Transverse colon (tissue), 4 donors: ENCODE results near the gene SIAE. TPM values are rescaled to one million over a fixed set of nuclear protein-coding genes. Genes with fewer than 3 reads are reported as not detected.

Experiments used
- DNase-seq: peaks from one replicate; pipeline ENCODE4 v3.0.0-alpha.2; 2019
- H3K27ac ChIP-seq, 4 donors: fragments of 200-600 bp; sonication (generic); 2 replicates each; pipeline ENCODE4 v1.5.1; 2016 to 2018; ENCODE audit warnings: inconsistent platforms in 4 of 4
- H3K27me3 ChIP-seq: fragments of 200-600 bp; sonication (generic); 2 replicates; pipeline ENCODE4 v1.5.1; 2017; ENCODE audit warnings: inconsistent platforms
- H3K36me3 ChIP-seq, 4 donors: fragments of 200-600 bp; sonication (generic); 2 replicates each; pipeline ENCODE4 v1.5.1; 2017 to 2019; ENCODE audit warnings: inconsistent platforms in 4 of 4
- H3K4me1 ChIP-seq, 4 donors: fragments of 200-600 bp; sonication (generic); 2 replicates each; pipeline ENCODE4 v1.5.1; 2017 to 2020; ENCODE audit warnings: inconsistent platforms in 4 of 4
- H3K4me3 ChIP-seq, 4 donors: fragments of 200-600 bp; sonication (generic); 1 replicate in 1 of 4; 2 replicates in 3 of 4; pipeline versions ENCODE4 v1.5.1 to v1.6.1; 2017 to 2019; ENCODE audit warnings: inconsistent platforms in 4 of 4
- H3K9me3 ChIP-seq, 2 donors: fragments of 200-600 bp; sonication (generic); 2 replicates each; pipeline ENCODE4 v1.5.1; 2017 to 2019; ENCODE audit warnings: inconsistent platforms in 2 of 2
- CTCF ChIP-seq, 5 experiments: fragments of 200-600 bp in 3 of 5; fragments of 450-650 bp in 2 of 5; sonication (generic) in 3 of 5; IDR thresholded peaks; 1 replicate in 2 of 5; 2 replicates in 3 of 5; pipeline ENCODE4 v1.5.1; 2016 to 2017; ENCODE audit warnings: antibody characterized with exemption in 5 of 5, inconsistent platforms in 3 of 5, mild to moderate bottlenecking in 2 of 5, moderate library complexity in 1 of 5
- EP300 ChIP-seq: sonication (generic); formaldehyde crosslinking; IDR thresholded peaks from one replicate; pipeline ENCODE4 v1.6.1; 2017; ENCODE audit warnings: antibody characterized with exemption, low read depth
- POLR2A ChIP-seq: fragments of 450-650 bp; IDR thresholded peaks from one replicate; pipeline ENCODE4 v1.6.1; 2016; ENCODE audit warnings: antibody characterized with exemption, mild to moderate bottlenecking, moderate library complexity
- POLR2AphosphoS5 ChIP-seq, 3 donors: sonication (generic); formaldehyde crosslinking; IDR thresholded peaks; one replicate each; pipeline ENCODE4 v1.6.1; 2016; ENCODE audit warnings: antibody characterized with exemption in 3 of 3
- WGBS, 2 donors: methylation state at CpG; one replicate each; pipeline ENCODE4 v1.1.5; 2018; ENCODE audit warnings: low coverage in 1 of 2; 5-methylcytosine and 5-hydroxymethylcytosine counted together
- in situ Hi-C, 4 donors: fragments of 200-750 bp; cut with MboI; loops; one replicate each; pipeline versions ENCODE4 v1.15.0 to v1.15.1; 2017; ENCODE audit warnings: low sequenced_read_pairs in 3 of 4, low pct_ligation_motif_present in 1 of 4, low pct_unique_long_range_greater_than_20kb in 1 of 4
- intact Hi-C: fragments of 100-400 bp; cut with DNase I; formaldehyde crosslinking; loops from one replicate; pipeline ENCODE4 v1.15.1; 2023; ENCODE audit warnings: low total_unique reads
- total RNA-seq, 4 donors: library from RNA; depleted of rRNA; stranded (reverse); fragments of >200 nt; gene quantifications; one replicate each; pipeline ENCODE4 v1.1.0, GENCODE V29; 2016

Gene SIAE
- total RNA-seq, 4 donors from 2014 or later: 38.4 to 183 (median 81.2) TPM

DNA sequence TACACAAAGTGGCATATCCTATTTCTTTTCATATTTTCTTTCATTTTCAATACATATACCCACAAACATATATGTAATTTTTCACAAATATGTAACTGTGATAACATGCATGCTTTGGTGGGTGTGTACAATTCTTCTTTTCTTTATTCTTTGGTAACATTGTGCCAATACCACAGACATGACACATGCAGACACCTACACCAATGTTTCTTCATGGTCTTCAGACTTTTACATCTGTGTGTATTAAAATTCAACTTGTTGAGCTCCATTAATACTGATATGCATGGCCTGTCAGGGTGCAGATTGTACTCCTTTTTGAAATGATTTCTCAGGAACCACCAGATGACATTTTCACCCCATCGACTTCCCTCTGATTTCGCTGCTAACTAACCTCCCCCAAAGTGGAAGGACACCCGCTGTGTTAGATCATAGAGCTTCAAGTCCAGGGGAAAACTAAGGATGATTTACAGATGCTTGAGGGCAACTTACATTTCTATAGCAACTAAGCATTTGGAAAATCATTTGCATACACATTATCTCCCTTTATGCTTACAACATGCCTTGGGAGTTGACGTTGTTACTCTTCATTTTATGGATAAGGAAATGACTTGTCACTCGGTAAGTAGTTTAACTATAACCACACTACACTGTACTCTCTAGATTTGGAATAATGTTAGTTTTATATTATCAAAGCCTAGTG lies 72.8 kb downstream of the SIAE start:
- Histone ChIP-seq H3K27me3 (peaks cover 5% of the 10 kb centered on the region), H3K27ac (no peak overlapping the region), H3K4me1 (no peaks in the 10 kb centered on the region), H3K36me3 (no peaks in the 10 kb centered on the region), H3K9me3 (no peaks in the 10 kb centered on the region), H3K4me3 (no peak overlapping the region)
- WGBS, 2 donors: 56 to 63% methylated on average over 4 to 5 of the region's 5 CpGs
- TF ChIP-seq POLR2A: no peak
- no peak for TF ChIP-seq EP300
- no peak for TF ChIP-seq CTCF (IDR thresholded peaks at IDR 0.05)
- no peak for TF ChIP-seq POLR2AphosphoS5 (IDR thresholded peaks at IDR 0.05)
- intact Hi-C loops: no loop called here
- in situ Hi-C loops: no loop called here
- no peak for DNase-seq

DNA sequence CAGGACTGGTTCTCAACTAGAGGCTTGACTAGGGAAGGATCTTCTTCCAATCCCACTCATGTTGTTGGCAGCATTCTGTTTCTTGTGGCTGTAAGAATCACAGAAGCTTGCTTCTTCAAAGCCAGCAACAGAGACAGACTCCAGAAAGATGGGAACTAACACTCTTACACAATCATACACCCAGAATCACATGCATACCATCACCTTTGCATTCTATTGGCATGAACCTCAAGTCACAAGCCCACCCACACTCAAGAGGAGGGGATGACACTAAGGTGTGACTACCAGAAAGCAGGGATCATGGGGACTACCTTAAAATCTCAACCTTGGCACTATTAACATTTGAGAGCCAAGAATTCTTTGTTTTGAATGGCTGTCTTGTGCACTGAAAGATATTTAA lies 75.9 kb downstream of the SIAE start:
- TF ChIP-seq POLR2AphosphoS5 (IDR thresholded peaks at IDR 0.05): no peak
- DNase-seq: no peak

GRCh38 chr11:124595302-124595701 lies 78.2 kb downstream of the SIAE start:
- intact Hi-C loops: no loop called here
- DNase-seq: no peak
- H3K4me3 ChIP-seq: no peak overlapping the region
- peaks cover 35% of the 10 kb centered on the region for H3K27me3 ChIP-seq
- 86 to 92% methylated on average over 3 of the region's 3 CpGs for WGBS, 2 donors
- in situ Hi-C loops: loop anchor here in 3 of 4 donors (25.0 kb wide), 1 partner anchor 533 kb away; no protein-coding TSS in a partner anchor
- H3K4me1 ChIP-seq: no peaks in the 10 kb centered on the region
- H3K36me3 ChIP-seq: no peaks in the 10 kb centered on the region
- H3K9me3 ChIP-seq: no peaks in the 10 kb centered on the region
- H3K27ac ChIP-seq: no peak overlapping the region
- TF ChIP-seq EP300: no peak
- no peak for TF ChIP-seq POLR2A
- TF ChIP-seq POLR2AphosphoS5 (IDR thresholded peaks at IDR 0.05): no peak
- no peak for TF ChIP-seq CTCF (IDR thresholded peaks at IDR 0.05)

More for the DNA sequence above, 75.9 kb downstream of the SIAE start:
- no peak overlapping the region for H3K4me3 ChIP-seq
- in situ Hi-C loops: loop anchor here in 3 of 4 donors (25.0 kb wide), 1 partner anchor 535 kb away; no protein-coding TSS in a partner anchor
- H3K36me3 ChIP-seq: no peaks in the 10 kb centered on the region
- H3K27ac ChIP-seq: no peak overlapping the region
- intact Hi-C loops: no loop called here
- H3K27me3 ChIP-seq: peaks cover 21% of the 10 kb centered on the region
- H3K4me1 ChIP-seq: no peaks in the 10 kb centered on the region
- H3K9me3 ChIP-seq: no peaks in the 10 kb centered on the region

GRCh38 chr11:124592627-124593026 lies 80.9 kb downstream of the SIAE start:
- Histone ChIP-seq H3K27ac (no peak overlapping the region), H3K36me3 (no peaks in the 10 kb centered on the region), H3K9me3 (no peaks in the 10 kb centered on the region), H3K4me3 (no peak overlapping the region), H3K4me1 (no peaks in the 10 kb centered on the region), H3K27me3 (peaks cover 43% of the 10 kb centered on the region)
- WGBS, 2 donors: 57 to 73% methylated on average over 3 to 6 of the region's 6 CpGs
- no peak for TF ChIP-seq EP300
- TF ChIP-seq POLR2A: no peak
- TF ChIP-seq CTCF (IDR thresholded peaks at IDR 0.05): no peak
- TF ChIP-seq POLR2AphosphoS5 (IDR thresholded peaks at IDR 0.05): no peak
- intact Hi-C loops: no loop called here
- in situ Hi-C loops: loop anchor here in 3 of 4 donors (25.0 kb wide), 1 partner anchor 530 kb away; no protein-coding TSS in a partner anchor
- no peak for DNase-seq
